ENCODE results near the gene MAGI2.

Gene MAGI2

GRCh38 chr7:78720066-78720465 lies 733.4 kb downstream of the MAGI2 start:
- H3K4me3 ChIP-seq (ENCODE audit: low read depth, low read length), result no peak overlapping the region
- TF ChIP-seq, protein P1, sequence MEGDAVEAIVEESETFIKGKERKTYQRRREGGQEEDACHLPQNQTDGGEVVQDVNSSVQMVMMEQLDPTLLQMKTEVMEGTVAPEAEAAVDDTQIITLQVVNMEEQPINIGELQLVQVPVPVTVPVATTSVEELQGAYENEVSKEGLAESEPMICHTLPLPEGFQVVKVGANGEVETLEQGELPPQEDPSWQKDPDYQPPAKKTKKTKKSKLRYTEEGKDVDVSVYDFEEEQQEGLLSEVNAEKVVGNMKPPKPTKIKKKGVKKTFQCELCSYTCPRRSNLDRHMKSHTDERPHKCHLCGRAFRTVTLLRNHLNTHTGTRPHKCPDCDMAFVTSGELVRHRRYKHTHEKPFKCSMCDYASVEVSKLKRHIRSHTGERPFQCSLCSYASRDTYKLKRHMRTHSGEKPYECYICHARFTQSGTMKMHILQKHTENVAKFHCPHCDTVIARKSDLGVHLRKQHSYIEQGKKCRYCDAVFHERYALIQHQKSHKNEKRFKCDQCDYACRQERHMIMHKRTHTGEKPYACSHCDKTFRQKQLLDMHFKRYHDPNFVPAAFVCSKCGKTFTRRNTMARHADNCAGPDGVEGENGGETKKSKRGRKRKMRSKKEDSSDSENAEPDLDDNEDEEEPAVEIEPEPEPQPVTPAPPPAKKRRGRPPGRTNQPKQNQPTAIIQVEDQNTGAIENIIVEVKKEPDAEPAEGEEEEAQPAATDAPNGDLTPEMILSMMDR (conservative IDR thresholded peaks at IDR 0.05; ENCODE audit: low read depth, low read length), result no peak
- no peak for DNase-seq (ENCODE audit: low read depth)

GRCh38 chr7:78718212-78718611 lies 735.3 kb downstream of the MAGI2 start:
- H3K4me3 ChIP-seq (ENCODE audit: low read depth, low read length), result no peak overlapping the region
- no peak for DNase-seq (ENCODE audit: low read depth)
- TF ChIP-seq, protein P1 (conservative IDR thresholded peaks at IDR 0.05; ENCODE audit: low read depth, low read length), result no peak

DNA sequence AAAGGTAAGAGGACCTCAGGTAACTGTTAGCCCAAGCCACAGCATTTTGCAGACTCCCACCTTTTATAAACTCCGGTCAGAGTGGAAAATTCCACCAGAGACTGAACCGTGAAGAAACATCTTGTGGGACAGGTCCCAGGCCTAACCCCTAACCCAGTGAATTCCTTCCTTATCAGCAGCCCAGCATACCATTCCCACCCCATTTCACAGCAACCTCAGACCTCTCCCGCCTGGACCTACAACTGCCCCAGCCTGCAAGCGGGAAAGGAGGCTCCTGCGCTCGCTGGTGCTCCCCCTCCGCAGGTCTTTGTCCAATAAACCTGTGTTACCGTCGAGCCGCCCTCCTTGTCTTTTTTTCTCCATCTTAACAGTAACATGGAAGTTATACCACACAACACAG lies 736.6 kb downstream of the MAGI2 start:
- TF ChIP-seq, protein P1 (conservative IDR thresholded peaks at IDR 0.05; ENCODE audit: low read depth, low read length), result no peak

GRCh38 chr7:78714356-78714755 lies 739.1 kb downstream of the MAGI2 start:
- no peak for DNase-seq (ENCODE audit: low read depth)
- TF ChIP-seq, protein P1 (conservative IDR thresholded peaks at IDR 0.05; ENCODE audit: low read depth, low read length), result no peak
- no peak overlapping the region for H3K4me3 ChIP-seq (ENCODE audit: low read depth, low read length)

More for the DNA sequence above, 736.6 kb downstream of the MAGI2 start:
- H3K4me3 ChIP-seq (ENCODE audit: low read depth, low read length), result no peak overlapping the region
- no peak for DNase-seq (ENCODE audit: low read depth)

GRCh38 chr7:78712111-78712510 lies 741.4 kb downstream of the MAGI2 start:
- TF ChIP-seq, protein P1 (conservative IDR thresholded peaks at IDR 0.05; ENCODE audit: low read depth, low read length), result no peak
- no peak overlapping the region for H3K4me3 ChIP-seq (ENCODE audit: low read depth, low read length)
- no peak for DNase-seq (ENCODE audit: low read depth)

- no peak overlapping the region for H3K4me3 ChIP-seq (ENCODE audit: low read depth, low read length)
- TF ChIP-seq, protein P1 (conservative IDR thresholded peaks at IDR 0.05; ENCODE audit: low read depth, low read length), result no peak
- no peak for DNase-seq (ENCODE audit: low read depth)
These were observed 743.8 kb downstream of the MAGI2 start for GRCh38 chr7:78709658-78710057.

GRCh38 chr7:78704504-78704903 lies 749.0 kb downstream of the MAGI2 start:
- no peak overlapping the region for H3K4me3 ChIP-seq (ENCODE audit: low read depth, low read length)
- TF ChIP-seq, protein P1 (conservative IDR thresholded peaks at IDR 0.05; ENCODE audit: low read depth, low read length), result no peak
- DNase-seq (ENCODE audit: low read depth), result no peak

Measured in choroid plexus epithelial cell (primary cell).